NOMO-1 treated with DMSO at 0.1 percent for 48 hours (cell line): ENCODE results near the gene UBE2H.
"Not testable (repeated sequence)": the region's sequence is repeated elsewhere in the genome, so short reads cannot be mapped to it uniquely, and the experiment has no call there.

Experiments
- DNase-seq: peaks from one replicate; lab custom pipeline; 2025; ENCODE audit not compliant: unreplicated experiment; lab: John Stamatoyannopoulos, UW

UBE2H gene

DNA sequence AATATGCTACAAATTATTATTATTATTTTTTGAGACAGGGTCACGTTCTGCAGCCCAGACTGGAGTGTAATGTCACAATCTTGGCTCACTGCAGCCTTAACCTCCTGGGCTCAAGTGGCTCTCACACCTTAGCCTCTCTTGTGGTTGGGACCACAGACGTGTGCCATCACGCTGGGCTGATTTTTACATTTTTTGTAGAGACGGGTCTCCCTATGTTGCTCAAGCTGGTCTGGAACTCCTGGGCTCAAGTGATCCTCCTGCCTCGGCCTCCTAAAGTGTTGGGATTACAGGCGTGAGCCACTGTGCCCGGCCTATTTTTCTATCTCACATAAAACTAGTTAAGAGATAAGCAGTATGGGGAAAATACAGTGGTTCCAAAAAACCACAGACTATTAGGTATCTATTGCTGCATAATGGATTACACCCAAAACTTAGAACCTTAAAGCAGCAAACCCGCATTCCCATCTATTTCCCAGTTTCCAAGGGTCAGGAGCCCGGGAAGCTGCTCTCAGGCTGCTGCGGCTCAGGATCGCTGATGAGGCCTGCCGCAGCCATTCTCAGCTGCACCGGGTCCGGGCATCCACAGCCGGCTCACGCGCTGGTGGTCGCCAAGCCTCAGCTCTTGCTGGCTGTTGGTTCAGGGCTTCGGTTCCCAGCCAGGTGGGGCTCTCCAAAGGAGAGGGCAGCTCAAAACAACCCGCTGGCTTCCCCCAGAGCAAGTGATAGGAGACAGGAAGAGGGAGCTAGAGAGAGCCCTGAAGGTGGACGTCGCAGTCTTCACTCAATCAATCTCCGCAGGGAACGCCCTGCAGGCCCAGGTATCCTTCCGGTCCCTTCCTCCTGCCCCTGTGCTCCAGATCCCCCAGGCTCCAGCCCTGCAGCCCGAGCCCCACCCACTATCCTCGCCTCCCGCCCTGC lies 128.2 kb downstream of the UBE2H start:
- no peak for DNase-seq

DNA sequence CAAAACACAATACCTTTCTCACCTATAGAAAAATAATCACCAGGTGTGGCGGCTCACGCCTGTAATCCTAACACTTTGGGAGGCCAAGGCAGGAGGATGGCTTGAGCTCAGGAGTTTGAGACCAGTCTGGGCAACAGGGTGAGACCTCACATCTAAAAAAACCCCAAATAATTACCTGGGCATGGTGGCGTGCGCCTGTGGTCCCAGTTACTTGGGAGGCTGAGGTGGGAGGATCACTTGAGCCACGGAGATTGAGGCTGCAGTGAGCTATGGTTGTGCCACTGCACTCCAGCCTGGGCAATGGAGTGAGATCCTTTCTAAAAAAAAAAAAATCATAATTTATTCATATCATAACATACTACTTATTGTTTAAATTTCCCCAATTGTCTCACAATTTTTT lies 129.6 kb downstream of the UBE2H start:
- DNase-seq, result not testable (repeated sequence)

DNA sequence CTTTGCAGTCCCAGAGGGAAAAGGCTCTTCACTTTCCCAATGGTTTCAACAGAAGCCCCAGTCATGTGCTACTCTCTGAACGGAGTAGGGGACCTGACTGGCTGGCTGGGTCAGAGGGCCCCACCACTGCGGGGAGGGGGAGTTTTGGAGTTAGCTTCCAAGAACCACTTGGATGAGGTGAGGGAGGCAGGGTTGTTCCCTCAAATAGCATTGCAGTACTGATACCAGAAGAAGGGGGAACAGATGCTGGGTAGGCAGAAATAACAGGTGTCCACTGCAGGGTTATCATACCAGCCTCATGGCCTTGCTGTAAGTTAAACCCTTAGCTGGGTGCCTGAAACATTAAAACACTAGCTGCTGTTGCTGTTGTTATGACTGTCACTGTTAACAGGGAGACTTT lies 131.3 kb downstream of the UBE2H start:
- no peak for DNase-seq

DNA sequence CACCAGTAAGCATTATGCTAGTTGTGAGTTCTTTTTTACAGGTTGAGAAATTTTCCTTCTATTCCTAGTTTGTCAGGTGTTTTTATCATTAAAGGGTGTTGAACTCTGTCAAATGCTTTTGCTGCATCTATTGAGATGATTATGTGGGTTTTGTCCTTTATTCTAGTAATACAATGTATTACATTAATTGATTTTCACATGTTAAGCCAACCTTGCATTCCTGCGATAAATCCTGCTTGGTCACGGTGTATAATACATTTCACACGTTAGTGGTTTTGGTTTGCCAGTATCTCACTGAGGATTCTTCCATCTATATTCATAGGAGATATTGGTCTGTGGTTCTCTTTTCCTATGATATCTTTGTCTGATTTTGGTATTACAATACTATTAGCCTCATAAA lies 136.0 kb downstream of the UBE2H start:
- DNase-seq, result no peak

DNA sequence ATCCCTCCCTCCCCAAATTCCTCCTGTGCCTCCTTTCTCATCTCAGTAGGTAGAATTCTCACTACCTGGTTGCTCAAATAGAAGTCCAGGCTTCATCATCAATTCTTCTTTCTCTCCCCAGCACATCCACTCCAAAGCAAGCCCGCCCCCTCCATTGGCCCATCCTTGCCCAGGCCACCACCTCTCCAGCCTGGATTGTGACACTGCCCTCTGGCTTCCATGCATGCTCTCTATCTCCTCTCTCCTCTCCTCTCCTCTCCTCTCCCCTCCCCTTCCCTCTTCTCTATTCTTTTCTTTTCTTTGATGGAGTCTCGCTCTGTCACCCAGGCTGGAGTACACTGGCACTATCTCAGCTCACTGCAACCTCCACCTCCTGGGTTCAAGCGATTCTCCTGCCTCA lies 144.9 kb downstream of the UBE2H start:
- DNase-seq, result no peak

DNA sequence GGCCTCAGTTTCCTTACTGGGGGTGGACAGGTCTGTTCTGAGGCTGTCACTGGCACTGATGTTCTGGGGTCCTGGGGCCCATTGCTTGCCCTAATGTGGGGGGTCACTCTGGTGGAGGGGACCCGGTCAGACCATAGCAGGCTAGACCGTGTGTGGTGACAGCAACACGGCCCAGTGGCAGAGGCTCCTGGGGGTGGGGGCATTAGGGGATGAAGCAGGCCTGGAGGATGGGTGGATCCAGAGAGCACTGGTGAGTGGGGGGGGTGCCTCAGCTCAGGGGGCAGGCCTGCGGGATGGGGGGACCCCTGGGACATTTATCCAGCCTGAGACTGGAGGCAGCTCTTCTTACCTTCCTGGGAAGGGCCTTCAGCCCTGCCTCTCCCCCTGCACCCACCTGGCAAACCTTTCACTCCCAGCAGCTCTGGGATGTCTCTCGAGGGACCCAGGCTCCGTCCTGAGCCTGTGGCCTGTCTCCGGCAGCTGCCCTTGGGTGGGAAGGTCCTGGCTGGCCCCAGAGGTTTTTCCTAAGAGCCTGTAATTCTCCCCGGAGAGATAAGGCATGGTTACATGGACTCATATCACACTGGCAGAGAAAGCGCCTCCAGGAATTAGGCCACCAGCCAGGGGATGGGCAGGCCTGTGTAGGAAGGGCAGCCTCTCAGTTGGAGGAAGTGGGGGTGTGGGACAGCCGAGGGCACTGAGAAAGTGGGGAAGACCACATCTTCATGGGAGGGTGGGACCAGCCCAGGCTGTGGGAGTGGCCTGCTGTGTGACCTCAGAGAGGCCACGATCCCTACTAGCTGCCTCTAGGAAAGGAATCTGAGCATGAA lies 147.7 kb downstream of the UBE2H start:
- no peak for DNase-seq

DNA sequence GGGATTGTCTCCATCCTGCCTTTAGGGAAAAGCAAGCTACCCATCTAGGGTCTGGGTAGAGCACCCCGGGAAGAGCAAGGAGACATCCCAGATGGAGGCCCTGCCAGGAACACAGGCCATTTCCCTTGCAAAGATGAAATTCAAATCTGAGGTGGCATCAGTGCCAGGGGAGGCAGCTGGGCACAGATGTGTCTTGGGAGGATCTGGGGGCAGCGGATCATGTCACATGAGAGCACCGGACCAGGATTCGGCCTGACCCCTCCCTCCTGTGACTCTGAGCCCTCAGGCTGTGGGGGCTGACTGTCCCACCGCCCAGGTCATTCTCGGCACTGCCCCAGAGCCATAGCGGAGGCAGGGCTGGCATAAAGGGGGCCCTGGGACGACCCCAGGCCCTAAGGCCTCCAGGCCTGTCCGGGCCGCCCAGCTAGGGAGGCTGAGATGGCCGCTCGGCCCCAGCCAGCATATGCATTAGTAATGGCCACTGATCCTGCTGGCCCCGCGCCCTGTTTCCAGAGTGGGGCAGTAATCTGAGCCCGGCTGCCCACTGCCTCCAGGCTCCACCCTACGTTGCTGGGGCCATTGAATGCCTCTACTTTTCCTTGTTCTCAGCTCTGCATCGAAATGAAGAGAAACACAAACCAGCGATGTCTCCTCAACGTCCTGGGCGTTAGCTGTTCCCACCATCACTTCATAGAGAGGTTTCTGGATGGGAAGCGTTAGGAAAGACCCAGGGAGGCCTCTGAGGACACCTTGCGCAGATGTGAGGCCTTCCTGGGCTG lies 148.5 kb downstream of the UBE2H start:
- no peak for DNase-seq

DNA sequence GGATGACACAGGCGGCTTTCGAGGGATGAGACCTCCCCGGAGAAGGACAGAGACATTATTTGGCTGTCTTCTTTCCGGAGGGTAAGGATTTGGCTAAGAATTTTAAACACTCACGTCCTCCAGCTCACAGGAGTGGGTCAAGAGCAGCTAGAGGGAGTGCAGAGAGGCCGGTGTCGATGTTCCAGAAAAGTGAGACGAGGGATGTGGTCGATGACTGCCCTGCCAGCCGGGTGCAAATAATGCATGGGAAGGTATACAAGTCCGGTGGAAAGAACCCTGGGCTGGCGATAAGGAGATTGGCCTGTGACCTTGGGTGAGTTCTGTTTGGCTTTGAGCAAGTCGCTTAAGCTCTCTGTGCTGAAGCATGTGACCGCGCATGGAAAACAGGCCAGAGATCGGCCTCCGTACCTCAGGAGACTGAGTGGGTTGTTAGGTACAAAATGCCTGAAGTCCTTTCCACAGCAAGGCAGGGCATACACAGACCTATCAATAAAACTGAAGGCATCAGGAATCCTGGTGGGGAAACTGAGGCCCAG lies 149.1 kb downstream of the UBE2H start:
- DNase-seq, result no peak

DNA sequence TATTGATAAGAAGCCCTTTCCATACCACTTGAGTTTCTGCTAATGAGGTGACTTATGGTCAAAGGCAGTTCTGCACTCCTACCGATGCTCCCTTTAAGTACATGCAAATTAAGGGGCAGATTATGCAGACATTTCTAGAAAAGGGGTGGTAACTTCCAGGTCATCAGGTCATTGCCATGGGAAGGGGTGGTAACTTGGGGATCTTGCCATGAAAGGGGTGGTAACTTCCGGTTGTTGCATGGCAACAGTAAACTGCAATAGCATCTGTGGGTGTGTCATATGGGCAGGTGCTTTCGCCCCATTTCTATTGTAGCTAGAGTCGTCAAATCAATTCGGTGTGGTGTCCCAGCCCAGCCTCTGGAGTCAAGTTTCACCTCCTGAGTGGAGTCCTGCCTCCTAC lies 150.9 kb downstream of the UBE2H start:
- no peak for DNase-seq

DNA sequence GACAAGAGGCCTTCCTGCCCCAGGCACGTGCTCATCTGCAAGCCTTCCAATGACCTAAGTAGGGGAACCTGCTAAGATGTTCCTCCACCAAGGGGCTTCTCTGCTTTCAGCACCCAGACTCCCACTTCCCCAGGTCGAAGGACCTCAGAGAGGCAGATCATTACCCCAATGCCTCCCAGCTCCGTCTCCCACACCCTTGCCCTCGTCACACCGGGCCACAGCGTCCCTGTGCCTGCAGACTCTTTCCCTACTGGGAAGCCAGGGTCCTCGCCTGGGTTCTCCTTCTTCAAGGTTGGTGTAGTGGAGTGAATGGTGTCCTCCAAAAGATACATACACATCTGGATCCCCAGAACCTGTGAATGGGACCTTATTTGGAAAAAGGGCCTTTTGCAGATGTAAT lies 151.9 kb downstream of the UBE2H start:
- DNase-seq, result no peak

DNA sequence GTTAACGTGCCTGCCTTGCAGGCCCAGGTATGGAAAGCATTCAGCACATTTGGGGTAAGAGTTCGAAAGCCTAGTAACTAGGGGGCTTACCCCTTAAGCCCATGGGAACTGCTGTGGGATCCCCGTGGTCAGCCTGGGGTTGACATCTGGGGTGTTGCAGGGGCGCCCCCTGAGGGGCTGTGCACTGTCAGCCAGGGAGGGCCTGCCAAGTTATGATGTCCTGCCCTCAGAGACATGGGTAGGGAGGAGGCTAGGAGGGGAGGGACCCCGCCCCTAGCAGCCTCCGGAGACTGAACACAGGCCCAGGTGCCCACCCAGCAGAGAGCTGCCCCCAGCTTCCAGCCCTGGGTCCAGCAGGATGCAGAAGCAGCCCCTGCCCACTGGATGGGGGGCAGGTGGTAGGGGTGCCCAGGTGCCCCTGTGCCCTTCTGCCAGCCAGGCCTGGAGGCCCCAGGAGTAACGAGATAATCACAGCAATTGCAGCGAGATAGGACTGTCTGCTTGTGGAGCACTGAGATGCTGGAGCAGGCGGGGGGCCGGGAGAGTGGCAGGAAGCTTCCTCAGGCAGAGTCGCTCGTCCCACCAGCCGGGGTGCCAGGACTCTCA lies 153.3 kb downstream of the UBE2H start:
- DNase-seq, result no peak

DNA sequence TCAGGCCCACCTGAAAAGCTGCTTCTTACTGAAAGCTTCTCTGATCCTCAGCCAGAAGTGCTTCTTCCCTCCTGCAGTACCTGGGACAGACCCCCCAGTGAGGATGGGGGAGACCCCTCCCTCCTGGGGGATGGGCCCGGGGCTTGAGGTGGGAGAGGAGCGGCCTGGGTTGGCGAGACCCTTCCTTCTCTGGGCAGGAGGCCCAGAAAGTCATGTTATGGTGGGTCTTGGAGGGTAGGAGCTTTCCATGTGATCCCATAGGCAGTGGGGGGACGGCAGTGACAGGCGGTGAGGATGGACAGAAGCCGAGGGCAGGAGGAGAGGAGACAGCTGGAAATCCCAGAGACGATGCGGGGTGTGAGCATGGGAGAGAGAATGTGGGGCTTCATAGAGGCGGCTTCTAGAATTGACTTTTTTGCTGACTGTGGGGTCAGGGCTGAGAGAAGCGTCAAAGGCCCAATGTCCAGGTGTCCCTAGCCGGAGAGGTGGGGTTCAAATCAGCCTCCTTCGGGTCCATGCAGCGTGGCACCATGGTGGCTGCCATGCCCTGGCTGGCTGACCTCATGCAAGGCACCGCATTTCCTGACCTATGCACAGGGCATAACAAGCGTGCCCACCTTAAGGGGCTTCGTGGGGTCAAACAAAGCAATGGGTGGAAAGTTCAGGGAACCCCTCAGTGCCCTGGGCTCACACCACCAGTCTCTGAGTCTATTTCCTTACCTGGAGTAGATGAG lies 154.0 kb downstream of the UBE2H start:
- no peak for DNase-seq

DNA sequence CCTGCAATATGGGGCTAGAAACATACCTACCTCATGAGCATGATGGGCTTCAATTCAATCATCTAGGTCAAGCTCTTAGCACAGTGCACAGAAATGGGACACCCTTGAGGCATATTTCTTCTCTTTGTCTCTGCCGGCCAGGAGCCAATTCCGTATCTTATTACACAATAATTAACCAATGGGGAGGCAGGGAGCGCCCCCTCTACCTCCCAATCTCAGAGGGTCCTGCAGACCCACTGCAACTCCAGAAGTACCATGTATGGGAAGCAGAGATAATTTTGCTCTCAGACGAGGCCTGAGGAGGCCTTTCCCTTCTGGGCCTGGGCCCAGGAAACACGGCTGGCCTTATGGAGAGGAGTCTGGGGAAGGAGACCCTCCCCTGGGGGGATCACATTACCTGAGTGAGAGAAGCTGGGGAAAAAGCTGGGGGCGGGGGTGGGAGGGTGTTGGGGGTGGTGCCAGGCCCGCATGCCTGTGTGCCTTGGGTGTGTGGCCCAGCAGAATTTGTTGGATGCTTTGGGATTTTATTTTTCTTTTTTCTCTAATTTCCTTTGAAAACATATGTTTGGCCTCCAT lies 155.5 kb downstream of the UBE2H start:
- DNase-seq, result no peak

DNA sequence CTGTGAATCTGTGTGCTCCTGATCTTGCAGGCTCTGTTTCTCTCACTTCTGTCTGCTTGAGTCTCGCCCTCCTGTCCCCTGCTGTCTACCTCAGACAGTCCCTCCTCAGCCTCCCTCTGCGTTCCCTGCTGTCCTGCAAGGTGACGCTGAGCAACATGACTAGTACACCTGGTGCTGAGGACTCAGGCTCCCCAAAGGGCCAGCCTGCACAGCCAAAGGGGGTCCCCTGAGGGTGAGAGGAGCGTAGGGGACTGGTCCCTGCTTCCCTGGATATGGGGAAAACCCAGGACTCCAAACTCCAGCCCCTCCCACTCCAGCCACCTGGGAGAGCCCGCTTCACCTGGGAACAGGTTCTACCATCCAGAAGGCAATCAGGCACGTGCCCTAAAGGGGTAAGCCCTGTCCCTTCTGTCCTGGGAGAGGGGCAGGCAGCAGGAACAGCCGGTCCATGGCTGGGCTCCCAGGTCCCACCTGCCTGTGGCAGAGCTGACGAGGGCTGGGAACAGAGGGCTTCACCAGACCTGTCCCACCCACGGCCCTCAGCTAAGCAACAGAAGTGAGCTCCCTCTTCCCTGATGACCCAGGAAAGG lies 156.5 kb downstream of the UBE2H start:
- DNase-seq, result no peak

DNA sequence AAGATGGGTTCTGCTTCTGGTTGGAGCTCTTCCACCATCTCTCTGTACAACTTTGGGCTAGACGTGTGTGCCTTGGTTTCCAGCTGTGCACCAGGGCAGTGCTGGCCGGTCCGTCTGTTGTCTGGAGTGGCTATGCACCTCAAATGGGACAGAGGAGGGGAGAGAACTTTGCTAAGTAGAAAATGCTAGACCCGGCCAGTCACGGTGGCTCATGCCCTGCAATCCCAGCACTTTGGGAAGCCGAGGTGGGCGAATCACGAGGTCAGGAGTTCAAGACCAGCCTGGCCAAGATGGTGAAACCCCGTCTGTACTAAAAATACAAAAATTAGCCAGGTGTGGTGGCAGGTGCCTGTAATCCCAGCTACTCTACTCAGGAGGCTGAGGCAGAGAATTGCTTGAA lies 158.3 kb downstream of the UBE2H start:
- DNase-seq, result not testable (repeated sequence)

DNA sequence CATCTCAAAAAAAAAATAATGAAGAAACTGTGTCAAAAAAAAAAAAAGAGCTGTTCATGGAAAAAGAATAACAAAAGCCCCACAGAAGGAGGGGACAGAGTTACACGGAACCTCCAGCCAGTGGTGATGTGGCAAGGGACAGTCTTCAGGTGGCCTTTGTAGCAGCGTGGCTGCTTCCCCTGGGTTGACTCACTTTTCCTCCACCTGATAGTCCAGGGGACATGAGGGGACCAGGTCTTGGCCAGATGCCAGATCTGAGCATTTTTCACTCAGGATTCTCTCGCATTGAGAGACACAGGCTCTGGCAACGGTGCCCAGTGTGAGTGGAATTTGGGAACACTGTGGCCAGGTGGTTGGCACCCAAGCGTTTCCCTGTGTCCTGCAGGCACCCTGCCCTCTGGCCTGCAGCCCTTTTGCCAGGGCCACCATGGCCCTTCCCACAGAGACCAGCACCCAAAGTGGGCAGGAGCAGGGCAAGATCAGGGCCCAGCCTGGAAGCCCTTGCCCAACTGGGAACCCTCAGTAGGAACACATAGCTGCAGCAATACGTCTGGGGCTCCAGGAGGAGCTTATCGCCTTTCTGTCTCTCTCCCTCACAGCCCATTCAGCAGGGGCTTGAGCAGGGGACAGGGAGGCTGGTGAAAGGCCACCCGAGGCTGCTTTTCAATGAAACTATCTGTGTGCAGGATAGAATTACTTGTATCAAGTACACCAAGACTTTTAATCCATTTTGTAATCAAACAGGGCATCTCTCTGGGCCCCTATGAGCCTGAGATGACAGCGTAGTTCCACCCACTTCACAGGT lies 159.1 kb downstream of the UBE2H start:
- DNase-seq, result no peak

DNA sequence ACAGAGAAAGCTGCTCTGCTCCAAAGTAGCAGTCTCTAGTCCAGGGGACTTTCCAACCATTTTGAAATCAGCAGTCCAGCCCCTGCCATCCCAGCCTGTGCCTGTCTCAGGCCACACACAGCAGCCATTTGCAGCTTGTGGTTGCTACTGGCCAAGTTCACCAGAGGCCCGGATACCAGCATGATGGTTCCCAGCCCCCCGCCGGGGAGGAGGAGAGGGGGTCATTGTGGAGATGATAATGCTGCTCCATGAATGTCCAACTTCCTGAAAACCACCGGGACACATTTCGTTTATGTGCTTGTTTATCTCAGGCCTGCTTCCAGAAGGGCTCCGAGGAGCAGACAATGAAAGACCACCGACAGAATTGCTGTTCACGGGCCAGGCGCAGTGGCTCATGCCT lies 160.0 kb downstream of the UBE2H start:
- no peak for DNase-seq

DNA sequence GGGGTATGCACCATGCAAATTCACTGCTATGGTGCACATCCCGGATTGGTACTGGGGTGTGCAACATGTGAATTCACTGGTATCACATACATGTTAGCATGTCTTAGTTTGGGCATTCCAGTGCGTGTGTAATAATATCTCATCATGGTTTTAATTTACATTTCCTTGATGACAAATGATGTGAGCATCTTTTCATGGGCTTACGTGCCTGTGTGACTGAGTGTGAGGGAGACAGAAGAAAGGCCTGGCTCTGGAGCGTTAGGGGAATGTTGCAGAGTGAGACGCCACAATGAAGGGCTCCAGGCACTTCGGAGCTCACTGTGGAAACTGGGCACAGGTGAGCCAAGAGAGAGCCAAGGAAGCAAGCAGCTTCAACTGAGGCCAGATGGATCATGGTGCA lies 162.6 kb downstream of the UBE2H start:
- no peak for DNase-seq

DNA sequence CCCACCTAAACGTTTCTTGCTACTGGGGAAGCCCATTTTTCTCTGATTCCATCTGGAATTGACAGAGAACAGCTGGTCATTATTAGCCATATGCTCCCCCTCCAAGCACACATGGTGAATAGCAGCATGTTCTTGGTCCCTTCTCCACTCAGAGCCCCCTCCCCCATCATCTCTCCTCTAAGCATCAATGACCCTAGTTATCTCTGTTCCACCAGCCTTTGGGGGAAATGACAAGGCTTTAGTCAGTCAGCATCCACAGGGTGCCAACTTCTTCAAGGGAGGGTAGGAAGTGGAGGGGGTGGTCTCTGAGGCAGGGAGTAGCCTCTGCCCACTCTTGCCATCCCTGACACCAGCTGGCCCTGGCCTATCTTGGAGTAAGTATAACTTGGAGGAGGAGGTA lies 163.1 kb downstream of the UBE2H start:
- DNase-seq, result no peak
